ENCODE measurements around the gene ATP11A. TPM values are rescaled to one million over a fixed set of nuclear protein-coding genes. Genes with fewer than 3 reads are reported as not detected.

Gene ATP11A
- total RNA-seq, 3 donors from 2014 or later = 22.1 to 27.2 (median 26.8) TPM

DNA sequence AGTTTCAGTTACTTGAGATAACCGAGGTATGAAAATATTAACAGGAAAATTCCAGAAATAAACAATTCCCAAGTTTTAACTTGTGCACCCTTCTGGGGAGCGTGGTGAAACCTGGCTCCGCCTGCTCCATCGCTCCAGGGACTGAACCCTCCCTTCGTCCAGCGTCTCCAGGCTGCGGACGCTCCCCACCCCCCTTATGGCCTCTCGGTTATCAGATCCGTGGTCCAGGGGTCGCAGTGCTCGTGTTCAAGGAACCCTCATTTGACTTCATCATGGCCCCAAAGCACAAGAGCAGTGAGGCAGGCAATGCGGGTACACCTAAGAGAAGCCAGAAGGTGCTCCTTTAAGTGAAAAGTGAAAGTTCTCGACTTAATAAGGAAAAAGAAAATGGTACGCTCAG lies 71.1 kb downstream of the ATP11A start:
- H3K36me3 ChIP-seq = no peaks in the 10 kb centered on the region
- peak overlapping the region; percentile 14 to 59 (median 40) for H3K4me3 ChIP-seq
- TF ChIP-seq CTCF (IDR thresholded peaks at IDR 0.05) (no peak), POLR2A (IDR thresholded peaks at IDR 0.05) (no peak), POLR2AphosphoS5 (IDR thresholded peaks at IDR 0.05) (no peak)
- H3K27me3 ChIP-seq = no peaks in the 10 kb centered on the region
- no peak for DNase-seq (ENCODE audit: low spot score in 2 of 2)
- H3K9me3 ChIP-seq = no peaks in the 10 kb centered on the region
- no peak overlapping the region for H3K27ac ChIP-seq
- intact Hi-C loops (cut with DNase I; ENCODE audit: low total_unique reads) = no loop called here
- H3K4me1 ChIP-seq = no peaks in the 10 kb centered on the region

DNA sequence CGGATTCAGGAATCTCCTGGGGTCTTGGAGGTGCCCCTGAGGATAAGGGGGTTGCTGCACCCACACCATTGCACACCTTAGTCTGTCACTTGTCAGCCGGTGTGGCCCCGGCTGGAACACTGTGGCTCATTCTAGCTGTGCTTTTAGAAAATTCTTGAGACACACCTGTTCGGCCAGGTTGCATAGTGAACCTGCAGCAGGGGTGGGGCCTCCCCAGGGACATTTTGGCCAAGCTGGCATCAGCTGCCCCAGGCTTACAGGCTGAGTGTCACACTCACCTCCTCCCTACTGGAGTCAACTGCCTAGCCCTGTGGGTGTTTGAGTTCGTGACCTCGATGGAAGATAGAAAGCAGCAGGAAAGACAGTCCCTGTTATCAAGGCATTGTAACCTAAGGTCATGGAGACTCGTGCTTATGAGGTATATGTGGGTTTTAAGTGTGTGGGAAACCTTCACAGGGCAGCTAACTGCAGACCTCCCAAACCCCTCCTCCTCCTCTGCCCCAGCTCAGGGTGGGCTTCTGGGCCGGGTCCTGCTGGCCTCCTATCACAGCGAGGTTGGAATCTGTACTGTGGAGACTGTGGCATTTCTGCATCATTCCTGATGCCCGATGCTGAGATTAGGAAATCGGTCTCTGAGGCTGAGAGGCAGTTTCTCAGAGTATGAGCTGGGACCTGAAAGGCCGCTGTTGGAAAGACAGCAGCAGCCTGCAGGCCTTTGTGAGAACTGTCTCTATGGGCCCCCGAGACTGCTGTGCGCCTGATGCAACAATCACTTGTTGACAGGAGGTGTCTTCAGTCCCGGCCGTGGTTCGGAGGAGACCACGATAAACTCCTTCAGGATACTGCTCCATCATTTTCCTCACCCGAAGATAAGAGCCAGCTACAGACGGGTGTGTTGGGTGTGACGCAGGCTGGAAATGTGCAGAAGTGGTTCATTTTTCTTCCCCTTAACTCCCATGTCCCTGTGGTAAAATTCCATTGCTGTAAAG lies 72.2 kb downstream of the ATP11A start:
- H3K9me3 ChIP-seq = no peaks in the 10 kb centered on the region
- H3K27ac ChIP-seq = peak overlapping the region in 1 of 2 donors; percentile 52
- no peaks in the 10 kb centered on the region for H3K4me1 ChIP-seq
- H3K4me3 ChIP-seq = no peak overlapping the region
- no peaks in the 10 kb centered on the region for H3K27me3 ChIP-seq
- no peak for TF ChIP-seq POLR2A (IDR thresholded peaks at IDR 0.05)
- TF ChIP-seq CTCF (IDR thresholded peaks at IDR 0.05) = no peak
- no peak for TF ChIP-seq POLR2AphosphoS5 (IDR thresholded peaks at IDR 0.05)
- intact Hi-C loops (cut with DNase I; ENCODE audit: low total_unique reads) = no loop called here
- no peak for DNase-seq (ENCODE audit: low spot score in 2 of 2)
- H3K36me3 ChIP-seq = no peaks in the 10 kb centered on the region

DNA sequence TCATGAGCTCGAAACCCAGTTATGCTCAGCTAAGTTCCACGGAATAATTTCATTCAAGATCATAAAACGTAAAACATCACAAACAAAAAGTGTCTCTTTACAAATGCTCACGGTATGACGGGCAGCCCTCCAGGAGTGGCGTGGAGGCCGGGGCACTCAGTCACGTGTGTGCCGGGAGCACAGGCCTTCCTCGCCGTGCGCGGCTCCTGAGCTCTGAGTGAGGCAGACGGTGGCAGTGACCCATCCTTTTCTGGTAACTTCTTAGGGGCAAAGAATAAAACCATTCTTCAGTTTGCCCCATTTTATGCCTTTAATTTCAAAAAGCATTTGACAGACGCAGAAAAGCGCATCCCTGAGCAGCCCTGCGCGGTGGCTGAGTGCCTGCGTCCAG lies 72.8 kb downstream of the ATP11A start:
- no peaks in the 10 kb centered on the region for H3K4me1 ChIP-seq
- H3K36me3 ChIP-seq = no peaks in the 10 kb centered on the region
- DNase-seq (ENCODE audit: low spot score in 2 of 2) = no peak
- TF ChIP-seq CTCF (IDR thresholded peaks at IDR 0.05) (no peak), POLR2AphosphoS5 (IDR thresholded peaks at IDR 0.05) (no peak), POLR2A (IDR thresholded peaks at IDR 0.05) (no peak)
- H3K4me3 ChIP-seq = no peak overlapping the region
- no peaks in the 10 kb centered on the region for H3K27me3 ChIP-seq
- intact Hi-C loops (cut with DNase I; ENCODE audit: low total_unique reads) = no loop called here
- H3K9me3 ChIP-seq = no peaks in the 10 kb centered on the region
- no peak overlapping the region for H3K27ac ChIP-seq

DNA sequence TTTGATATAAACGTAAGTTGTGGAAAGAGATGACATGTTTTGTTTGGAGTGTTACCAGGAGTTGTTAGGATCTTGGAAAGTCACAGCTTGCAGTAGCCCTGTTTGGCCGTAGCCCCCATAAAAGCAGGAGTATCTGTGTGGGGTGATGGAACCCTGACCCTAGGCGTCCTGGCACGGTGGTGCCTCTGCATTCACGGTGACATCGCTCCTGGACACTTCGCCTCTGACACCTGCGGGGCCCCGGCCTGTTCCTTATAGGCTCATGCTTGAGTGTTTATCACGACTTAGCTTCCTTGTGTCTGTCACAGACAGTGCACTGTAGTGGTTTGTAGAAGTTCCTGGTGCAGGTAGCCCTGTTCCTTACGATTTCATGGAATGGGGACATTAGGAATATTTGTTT lies 74.2 kb downstream of the ATP11A start:
- TF ChIP-seq CTCF (IDR thresholded peaks at IDR 0.05) = no peak
- no peak for TF ChIP-seq POLR2AphosphoS5 (IDR thresholded peaks at IDR 0.05)
- no peak for TF ChIP-seq POLR2A (IDR thresholded peaks at IDR 0.05)
- H3K27me3 ChIP-seq = no peaks in the 10 kb centered on the region
- H3K9me3 ChIP-seq = no peaks in the 10 kb centered on the region
- H3K4me3 ChIP-seq = no peak overlapping the region
- no peaks in the 10 kb centered on the region for H3K4me1 ChIP-seq
- intact Hi-C loops (cut with DNase I; ENCODE audit: low total_unique reads) = no loop called here
- DNase-seq (ENCODE audit: low spot score in 2 of 2) = no peak
- H3K36me3 ChIP-seq = no peaks in the 10 kb centered on the region
- H3K27ac ChIP-seq = no peak overlapping the region

- no peaks in the 10 kb centered on the region for H3K36me3 ChIP-seq
- no peaks in the 10 kb centered on the region for H3K27me3 ChIP-seq
- H3K4me1 ChIP-seq = no peaks in the 10 kb centered on the region
- TF ChIP-seq CTCF (IDR thresholded peaks at IDR 0.05) (no peak), POLR2AphosphoS5 (IDR thresholded peaks at IDR 0.05) (no peak), POLR2A (IDR thresholded peaks at IDR 0.05) (no peak)
- H3K27ac ChIP-seq = no peak overlapping the region
- H3K4me3 ChIP-seq = no peak overlapping the region
- intact Hi-C loops (cut with DNase I; ENCODE audit: low total_unique reads) = no loop called here
- H3K9me3 ChIP-seq = no peaks in the 10 kb centered on the region
- no peak for DNase-seq (ENCODE audit: low spot score in 2 of 2)
These were observed 75.2 kb downstream of the ATP11A start for GRCh38 chr13:112764864-112765561.
